Neural crest cell (in vitro differentiated cells): ENCODE measurements around the gene ABCC6. TPM values are rescaled to one million over a fixed set of nuclear protein-coding genes. Genes with fewer than 3 reads are reported as not detected.

ENCODE experiments used
- DNase-seq: peaks from one replicate; pipeline ENCODE4 v3.0.0; 2021; ENCODE audit warnings: low read depth, mixed read lengths, low spot score
- H3K27ac Mint-ChIP-seq: one replicate; pipeline ENCODE4 v1.8.0; 2021; ENCODE audit warnings: mild to moderate bottlenecking, mixed read lengths; ENCODE audit not compliant: unreplicated experiment
- H3K27me3 Mint-ChIP-seq: 2 replicates; pipeline ENCODE4 v1.8.0; 2021; ENCODE audit warnings: low read depth, mild to moderate bottlenecking, mixed read lengths
- H3K36me3 Mint-ChIP-seq: 2 replicates; pipeline ENCODE4 v1.8.0; 2021; ENCODE audit warnings: low read depth, mild to moderate bottlenecking, mixed read lengths
- H3K4me1 Mint-ChIP-seq: 2 replicates; pipeline ENCODE4 v1.8.0; 2021; ENCODE audit warnings: mixed read lengths
- H3K4me3 Mint-ChIP-seq: one replicate; pipeline ENCODE4 v1.8.0; 2021; ENCODE audit warnings: mild to moderate bottlenecking, mixed read lengths
- H3K9me3 Mint-ChIP-seq: 2 replicates; pipeline ENCODE4 v1.8.0; 2021; ENCODE audit warnings: mixed read lengths
- total RNA-seq: library from RNA; stranded (reverse); gene quantifications from 2 replicates; pipeline ENCODE4 v1.2.1, GENCODE V29; 2021
- TF ChIP-seq, protein P1 (sequence below): fragments of 200-600 bp; sonication (generic); conservative IDR thresholded peaks from 2 replicates; pipeline ENCODE4 v1.5.0; 2021; ENCODE audit warnings: antibody characterized with exemption, mild to moderate bottlenecking

The ABCC6 gene
- total RNA-seq, 1 donor from 2014 or later: 2.2 TPM

DNA sequence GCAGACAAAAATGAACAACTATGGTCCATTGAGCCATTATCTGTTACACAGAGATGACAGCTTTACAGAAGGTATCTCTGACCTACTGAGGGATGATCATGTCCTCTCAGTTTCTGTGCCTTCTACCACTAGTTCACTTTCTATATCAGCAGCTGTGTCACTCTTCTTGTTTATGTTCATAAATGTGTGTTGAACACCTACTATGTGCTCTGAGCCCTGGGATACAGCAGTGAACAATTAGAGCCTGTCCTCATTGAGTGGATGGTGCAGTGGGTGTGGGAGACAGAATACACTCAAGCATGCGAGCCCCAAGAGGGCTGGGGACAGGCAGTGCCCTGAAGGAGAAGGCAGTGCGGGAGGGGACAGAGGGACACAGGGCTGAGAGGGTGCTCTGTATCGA is 92.1 kb downstream of the ABCC6 start:
- Mint-ChIP-seq H3K27ac (no peak overlapping the region), H3K4me1 (no peaks in the 10 kb centered on the region)
- TF ChIP-seq, protein P1, sequence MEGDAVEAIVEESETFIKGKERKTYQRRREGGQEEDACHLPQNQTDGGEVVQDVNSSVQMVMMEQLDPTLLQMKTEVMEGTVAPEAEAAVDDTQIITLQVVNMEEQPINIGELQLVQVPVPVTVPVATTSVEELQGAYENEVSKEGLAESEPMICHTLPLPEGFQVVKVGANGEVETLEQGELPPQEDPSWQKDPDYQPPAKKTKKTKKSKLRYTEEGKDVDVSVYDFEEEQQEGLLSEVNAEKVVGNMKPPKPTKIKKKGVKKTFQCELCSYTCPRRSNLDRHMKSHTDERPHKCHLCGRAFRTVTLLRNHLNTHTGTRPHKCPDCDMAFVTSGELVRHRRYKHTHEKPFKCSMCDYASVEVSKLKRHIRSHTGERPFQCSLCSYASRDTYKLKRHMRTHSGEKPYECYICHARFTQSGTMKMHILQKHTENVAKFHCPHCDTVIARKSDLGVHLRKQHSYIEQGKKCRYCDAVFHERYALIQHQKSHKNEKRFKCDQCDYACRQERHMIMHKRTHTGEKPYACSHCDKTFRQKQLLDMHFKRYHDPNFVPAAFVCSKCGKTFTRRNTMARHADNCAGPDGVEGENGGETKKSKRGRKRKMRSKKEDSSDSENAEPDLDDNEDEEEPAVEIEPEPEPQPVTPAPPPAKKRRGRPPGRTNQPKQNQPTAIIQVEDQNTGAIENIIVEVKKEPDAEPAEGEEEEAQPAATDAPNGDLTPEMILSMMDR: no peak

GRCh38 chr16:16127469-16128116 is 95.7 kb downstream of the ABCC6 start:
- Mint-ChIP-seq H3K27ac (no peak overlapping the region), H3K36me3 (peaks cover 27% of the 10 kb centered on the region), H3K27me3 (no peaks in the 10 kb centered on the region), H3K4me3 (no peak overlapping the region), H3K4me1 (no peaks in the 10 kb centered on the region), H3K9me3 (peaks cover 7% of the 10 kb centered on the region)
- DNase-seq: peak; percentile 70
- TF ChIP-seq, protein P1: peak; percentile 88

More for the DNA sequence above, 92.1 kb downstream of the ABCC6 start:
- H3K27me3 Mint-ChIP-seq: no peaks in the 10 kb centered on the region
- no peaks in the 10 kb centered on the region for H3K9me3 Mint-ChIP-seq
- H3K4me3 Mint-ChIP-seq: no peak overlapping the region
- H3K36me3 Mint-ChIP-seq: peaks cover 15% of the 10 kb centered on the region
- no peak for DNase-seq

DNA sequence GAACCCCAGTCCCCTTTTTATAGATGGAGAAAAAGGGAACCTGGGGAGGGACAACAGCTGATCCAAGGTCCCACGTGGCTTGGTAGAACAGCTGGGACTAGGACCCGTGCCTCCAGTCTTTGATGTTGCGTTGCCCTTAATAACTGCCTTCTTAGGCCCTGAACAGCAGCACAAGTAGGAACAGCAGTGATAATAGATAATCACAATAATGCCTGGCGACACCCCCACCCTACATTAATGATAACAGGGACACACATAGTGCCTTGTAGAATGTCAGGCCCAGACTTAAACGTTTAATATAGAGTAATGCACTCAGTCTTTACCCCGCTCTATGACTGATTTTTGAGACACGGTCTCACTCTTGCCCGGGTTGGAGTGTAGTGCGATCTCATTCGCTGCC is 96.4 kb downstream of the ABCC6 start:
- H3K27me3 Mint-ChIP-seq: no peaks in the 10 kb centered on the region
- no peaks in the 10 kb centered on the region for H3K4me1 Mint-ChIP-seq
- no peak overlapping the region for H3K4me3 Mint-ChIP-seq
- TF ChIP-seq, protein P1: no peak
- peaks cover 7% of the 10 kb centered on the region for H3K9me3 Mint-ChIP-seq
- no peak overlapping the region for H3K27ac Mint-ChIP-seq
- H3K36me3 Mint-ChIP-seq: peaks cover 33% of the 10 kb centered on the region
- DNase-seq: no peak

DNA sequence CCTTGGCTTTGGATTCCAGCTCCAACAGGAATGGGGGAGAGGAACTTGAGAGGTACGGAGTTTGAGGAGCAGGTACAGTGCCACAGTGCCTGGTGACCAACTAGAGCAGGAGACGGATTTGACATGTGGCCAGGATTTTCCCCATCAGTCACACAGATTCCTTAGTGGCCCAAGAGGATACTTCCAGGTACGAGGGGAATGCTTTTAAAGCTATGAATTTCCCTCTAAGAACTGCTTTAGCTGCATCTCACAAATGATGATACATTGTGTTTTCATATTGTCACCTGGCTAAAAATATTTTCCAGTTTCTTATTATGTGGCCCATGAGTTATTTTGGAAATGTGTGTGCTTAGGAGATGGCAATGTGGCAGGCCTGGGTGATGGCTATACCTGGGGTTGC is 98.3 kb downstream of the ABCC6 start:
- H3K4me1 Mint-ChIP-seq: no peaks in the 10 kb centered on the region
- H3K9me3 Mint-ChIP-seq: peaks cover 7% of the 10 kb centered on the region
- no peak for DNase-seq
- peaks cover 36% of the 10 kb centered on the region for H3K36me3 Mint-ChIP-seq
- no peaks in the 10 kb centered on the region for H3K27me3 Mint-ChIP-seq
- no peak overlapping the region for H3K4me3 Mint-ChIP-seq
- no peak overlapping the region for H3K27ac Mint-ChIP-seq
- TF ChIP-seq, protein P1: no peak

- no peak overlapping the region for H3K27ac Mint-ChIP-seq
- DNase-seq: no peak
- H3K27me3 Mint-ChIP-seq: no peaks in the 10 kb centered on the region
- no peak overlapping the region for H3K4me3 Mint-ChIP-seq
- H3K36me3 Mint-ChIP-seq: peaks cover 36% of the 10 kb centered on the region
- H3K9me3 Mint-ChIP-seq: peaks cover 7% of the 10 kb centered on the region
- TF ChIP-seq, protein P1: no peak
- H3K4me1 Mint-ChIP-seq: no peaks in the 10 kb centered on the region
Observed at GRCh38 chr16:16124438-16124837, 98.9 kb downstream of the ABCC6 start.
